Activated B cell treated with CpG ODN at 0.5 μM for 24 hours (primary cell): ENCODE data around the gene SPIRE1. TPM values are rescaled to one million over a fixed set of nuclear protein-coding genes. Genes with fewer than 3 reads are reported as not detected.
A peak's percentile ranks its signal among the peaks of the same experiment; 100 is the strongest.

Source experiments
- ATAC-seq: fragments of 200-7000 bp; cut with Tn5 transposase; one replicate; pipeline ENCODE4 v1.10.0; 2021; ENCODE audit warnings: low read depth, mild to moderate bottlenecking, moderate library complexity
- CTCF ChIA-PET: fragments of 350-600 bp; sonication (Branson Sonifier 250); formaldehyde crosslinking; loops from one replicate; lab custom pipeline; 2021; ENCODE audit warnings: antibody characterized with exemption; lab: Charles Lee
- POLR2A ChIA-PET: fragments of 350-600 bp; sonication (Branson Sonifier 250); formaldehyde crosslinking; loops from one replicate; lab custom pipeline; 2021; ENCODE audit warnings: antibody characterized with exemption; lab: Charles Lee
- DNase-seq: peaks from one replicate; pipeline ENCODE4 v3.0.0; 2022
- H3K27ac Mint-ChIP-seq: one replicate; pipeline ENCODE4 v1.8.0; 2020; ENCODE audit warnings: mixed read lengths
- H3K27me3 Mint-ChIP-seq: one replicate; pipeline ENCODE4 v1.8.0; 2021; ENCODE audit warnings: mixed read lengths
- H3K36me3 Mint-ChIP-seq: one replicate; pipeline ENCODE4 v1.8.0; 2021; ENCODE audit warnings: low read depth, mixed read lengths
- H3K4me1 Mint-ChIP-seq: one replicate; pipeline ENCODE4 v1.8.0; 2021; ENCODE audit warnings: mixed read lengths
- H3K4me3 Mint-ChIP-seq: one replicate; pipeline ENCODE4 v1.8.0; 2020; ENCODE audit warnings: mild to moderate bottlenecking, mixed read lengths
- H3K9me3 Mint-ChIP-seq: one replicate; pipeline ENCODE4 v1.8.0; 2020; ENCODE audit warnings: mixed read lengths
- intact Hi-C: fragments of 100-400 bp; cut with micrococcal nuclease; formaldehyde crosslinking; loops from one replicate; pipeline ENCODE4 v1.15.1; 2024
- total RNA-seq: library from RNA; stranded (reverse); gene quantifications from 2 replicates; pipeline ENCODE4 v1.2.3, GENCODE V29; 2022
- TF ChIP-seq, protein P1 (sequence below): fragments of 200-600 bp; IDR thresholded peaks from one replicate; pipeline ENCODE4 v1.8.0; 2022; ENCODE audit warnings: antibody characterized with exemption, mild to moderate bottlenecking

Gene SPIRE1
- total RNA-seq, 1 donor from 2014 or later, result 2.5 TPM

DNA sequence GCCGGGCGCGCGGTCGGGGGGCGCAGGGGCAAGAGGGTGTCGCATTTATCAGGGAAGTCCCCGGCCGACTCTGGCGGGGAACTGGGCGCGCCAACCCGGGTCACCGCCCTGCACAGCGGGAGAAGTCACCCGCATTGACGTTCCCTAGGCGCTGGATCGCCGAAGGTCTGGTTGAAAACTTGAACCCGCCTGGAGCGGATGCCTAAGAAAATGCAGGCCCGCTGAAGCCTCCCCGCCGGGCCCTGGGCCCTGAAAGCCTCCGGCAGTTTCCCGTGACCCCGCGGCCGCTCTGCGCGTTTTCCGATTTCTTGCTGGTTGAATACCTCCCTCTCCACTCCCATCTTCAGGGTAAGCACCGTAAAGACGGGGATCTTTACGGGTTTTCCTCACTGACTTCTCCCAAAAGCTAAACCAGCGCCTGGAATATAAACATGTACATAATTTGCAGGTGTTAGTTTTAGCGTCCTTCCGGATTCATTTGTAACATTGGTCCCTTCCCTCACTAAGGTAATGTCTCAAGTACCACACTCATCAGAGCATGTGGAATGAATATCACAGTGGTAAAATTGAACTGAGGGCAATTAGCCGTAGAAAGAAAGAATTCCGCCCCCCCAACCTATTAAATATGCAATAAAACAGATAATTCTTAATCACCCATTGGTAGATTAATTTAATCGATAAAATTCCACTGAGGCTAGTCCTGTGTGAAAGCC is 675 bp upstream of the SPIRE1 start:
- no peaks in the 10 kb centered on the region for H3K9me3 Mint-ChIP-seq
- H3K4me1 Mint-ChIP-seq, result peaks cover 10% of the 10 kb centered on the region
- peak overlapping the region; percentile 86 for H3K4me3 Mint-ChIP-seq
- ChIA-PET POLR2A (interaction anchor here (0.6 kb wide), 1 partner anchor 17 kb away, joined by 7 read pairs; no protein-coding TSS in a partner anchor), CTCF (interaction anchor here (0.9 to 4.3 kb wide), 3 partner anchors 13 to 274 kb away, joined by 3 to 49 read pairs (median 3); no protein-coding TSS in a partner anchor)
- intact Hi-C loops, result loop anchor here (1.0 to 2.0 kb wide), 5 partner anchors 44 to 386 kb away; partner anchors contain the start of genes AFG3L2, CEP76, PRELID3A and PSMG2
- DNase-seq (no peak), ATAC-seq (no peak)
- TF ChIP-seq, protein P1, sequence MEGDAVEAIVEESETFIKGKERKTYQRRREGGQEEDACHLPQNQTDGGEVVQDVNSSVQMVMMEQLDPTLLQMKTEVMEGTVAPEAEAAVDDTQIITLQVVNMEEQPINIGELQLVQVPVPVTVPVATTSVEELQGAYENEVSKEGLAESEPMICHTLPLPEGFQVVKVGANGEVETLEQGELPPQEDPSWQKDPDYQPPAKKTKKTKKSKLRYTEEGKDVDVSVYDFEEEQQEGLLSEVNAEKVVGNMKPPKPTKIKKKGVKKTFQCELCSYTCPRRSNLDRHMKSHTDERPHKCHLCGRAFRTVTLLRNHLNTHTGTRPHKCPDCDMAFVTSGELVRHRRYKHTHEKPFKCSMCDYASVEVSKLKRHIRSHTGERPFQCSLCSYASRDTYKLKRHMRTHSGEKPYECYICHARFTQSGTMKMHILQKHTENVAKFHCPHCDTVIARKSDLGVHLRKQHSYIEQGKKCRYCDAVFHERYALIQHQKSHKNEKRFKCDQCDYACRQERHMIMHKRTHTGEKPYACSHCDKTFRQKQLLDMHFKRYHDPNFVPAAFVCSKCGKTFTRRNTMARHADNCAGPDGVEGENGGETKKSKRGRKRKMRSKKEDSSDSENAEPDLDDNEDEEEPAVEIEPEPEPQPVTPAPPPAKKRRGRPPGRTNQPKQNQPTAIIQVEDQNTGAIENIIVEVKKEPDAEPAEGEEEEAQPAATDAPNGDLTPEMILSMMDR, result no peak
- peak overlapping the region; percentile 69 for H3K27ac Mint-ChIP-seq
- peaks cover 2% of the 10 kb centered on the region for H3K36me3 Mint-ChIP-seq
- peaks cover 21% of the 10 kb centered on the region for H3K27me3 Mint-ChIP-seq

DNA sequence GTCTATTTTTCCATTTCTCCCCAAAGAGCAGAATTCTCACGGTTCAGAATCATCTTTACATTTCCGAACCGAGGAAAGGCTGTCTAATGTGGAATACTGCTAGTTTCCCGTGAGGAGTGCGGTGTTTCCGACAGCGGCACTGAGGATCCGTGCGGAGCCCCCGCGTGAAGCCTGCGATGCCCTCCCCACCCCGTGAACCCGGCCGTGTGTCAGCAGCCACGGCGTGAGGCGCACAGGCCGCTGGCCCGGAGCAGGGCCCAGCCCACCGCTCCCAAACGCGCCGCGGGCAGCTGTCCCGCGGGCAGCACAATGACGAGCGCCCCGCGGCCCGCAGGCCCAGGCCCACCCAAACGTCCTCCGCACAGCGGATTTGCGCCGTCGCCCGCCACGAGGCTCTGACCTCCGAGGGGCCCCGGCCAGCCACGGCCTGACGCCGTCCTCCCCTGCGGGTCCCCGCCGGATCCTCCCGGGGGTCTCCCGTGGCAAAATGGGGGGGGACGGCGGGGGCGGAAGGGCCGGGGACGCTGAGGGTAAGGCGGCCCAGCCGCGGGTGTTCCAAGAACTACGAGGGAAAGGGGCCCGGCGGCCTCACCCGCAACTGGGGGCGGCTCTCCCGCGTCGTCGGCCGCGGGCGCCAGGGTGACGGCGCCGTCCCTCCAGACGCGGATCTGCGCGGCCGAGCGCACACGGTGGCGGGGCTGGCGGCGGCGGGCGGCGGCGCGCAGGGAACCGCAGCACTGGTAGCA is 796 bp downstream of the SPIRE1 start:
- CTCF ChIA-PET, result interaction anchor here (1.4 to 4.3 kb wide), 2 partner anchors 14 to 265 kb away, joined by 3 to 49 read pairs; no protein-coding TSS in a partner anchor
- Mint-ChIP-seq H3K9me3 (no peaks in the 10 kb centered on the region), H3K27ac (no peak overlapping the region), H3K27me3 (peaks cover 33% of the 10 kb centered on the region), H3K4me1 (peaks cover 10% of the 10 kb centered on the region), H3K36me3 (peaks cover 2% of the 10 kb centered on the region), H3K4me3 (peak overlapping the region; percentile 57)
- DNase-seq (peak; percentile 30), ATAC-seq (peak; percentile 58)
- TF ChIP-seq, protein P1, result no peak
- intact Hi-C loops, result no loop called here
- POLR2A ChIA-PET, result no interaction called here

GRCh38 chr18:12656605-12656937 is 1.3 kb downstream of the SPIRE1 start:
- Mint-ChIP-seq H3K4me3 (peak overlapping the region; percentile 57), H3K27ac (no peak overlapping the region), H3K36me3 (peaks cover 2% of the 10 kb centered on the region), H3K9me3 (no peaks in the 10 kb centered on the region), H3K4me1 (peaks cover 10% of the 10 kb centered on the region), H3K27me3 (peaks cover 37% of the 10 kb centered on the region)
- TF ChIP-seq, protein P1, result no peak
- no peak for ATAC-seq
- ChIA-PET CTCF (no interaction called here), POLR2A (no interaction called here)
- no peak for DNase-seq
- intact Hi-C loops, result no loop called here

DNA sequence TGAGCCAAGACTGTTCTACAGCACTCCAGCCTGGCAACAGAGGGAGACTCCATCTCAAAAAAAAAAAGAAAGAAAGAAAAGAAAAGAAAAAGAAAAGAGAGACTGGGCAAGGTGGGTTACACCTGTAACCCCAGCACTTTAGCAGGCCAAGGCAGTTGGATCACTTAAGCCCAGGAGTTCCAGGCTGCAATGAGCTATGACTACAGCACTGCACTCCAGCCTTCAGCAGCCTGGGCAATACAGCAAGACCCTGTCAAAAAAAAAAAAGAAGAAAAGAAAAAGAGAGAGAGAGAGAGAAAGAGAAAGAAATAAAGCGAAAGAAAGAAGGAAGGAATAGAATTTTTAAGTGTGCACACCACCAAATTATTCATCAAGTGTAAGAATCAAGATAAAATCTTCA is 2.9 kb downstream of the SPIRE1 start:
- TF ChIP-seq, protein P1, result no peak
- no peak overlapping the region for H3K27ac Mint-ChIP-seq
- no peak overlapping the region for H3K4me3 Mint-ChIP-seq
- DNase-seq (no peak), ATAC-seq (no peak)
- no peaks in the 10 kb centered on the region for H3K9me3 Mint-ChIP-seq
- peaks cover 10% of the 10 kb centered on the region for H3K4me1 Mint-ChIP-seq
- ChIA-PET CTCF (no interaction called here), POLR2A (no interaction called here)
- H3K36me3 Mint-ChIP-seq, result peaks cover 2% of the 10 kb centered on the region
- peaks cover 40% of the 10 kb centered on the region for H3K27me3 Mint-ChIP-seq
- intact Hi-C loops, result no loop called here

DNA sequence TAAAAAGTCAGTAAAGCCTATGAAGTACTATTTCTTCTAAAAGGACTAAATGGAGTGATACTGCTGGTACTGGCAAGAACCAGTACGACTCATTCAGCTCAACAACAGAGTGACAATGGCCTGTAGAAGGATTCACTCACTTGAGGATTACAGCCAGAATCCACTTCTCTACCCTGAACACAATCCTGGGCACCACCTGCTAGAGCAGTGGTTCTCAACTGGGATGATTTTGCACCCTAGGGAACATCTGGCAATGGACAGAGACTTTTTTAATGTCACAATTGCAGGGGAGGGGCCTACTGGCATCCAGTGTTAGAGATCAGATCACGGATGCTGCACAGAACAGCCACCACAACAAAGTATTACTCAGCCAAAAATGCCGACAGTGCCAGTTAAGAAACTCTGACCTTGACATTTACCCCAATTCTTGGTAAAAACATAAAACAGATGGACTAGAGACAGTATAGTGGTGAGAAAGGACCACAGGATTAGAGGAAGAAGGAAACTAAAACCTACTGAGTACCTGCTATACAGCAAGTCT is 5.0 kb downstream of the SPIRE1 start:
- TF ChIP-seq, protein P1, result no peak
- DNase-seq, result no peak
- POLR2A ChIA-PET, result no interaction called here
- no peaks in the 10 kb centered on the region for H3K9me3 Mint-ChIP-seq
- H3K4me1 Mint-ChIP-seq, result peaks cover 5% of the 10 kb centered on the region
- H3K4me3 Mint-ChIP-seq, result no peak overlapping the region
- ATAC-seq, result no peak
- intact Hi-C loops, result no loop called here
- H3K36me3 Mint-ChIP-seq, result no peaks in the 10 kb centered on the region
- CTCF ChIA-PET, result no interaction called here
- H3K27me3 Mint-ChIP-seq, result peaks cover 40% of the 10 kb centered on the region
- H3K27ac Mint-ChIP-seq, result no peak overlapping the region
